Stimulated activated naive CD8-positive, alpha-beta T cell treated with anti-CD3 and anti-CD28 coated beads, Interleukin-15, Interleukin-2, amounts not matched to agents 100 U/mL and 50 U/mL, for 24 hours (primary cell): ENCODE data around the gene NUAK1.

Experiments used
- ATAC-seq: fragments of 150-1000 bp; cut with Tn5 transposase; one replicate; pipeline ENCODE4 v1.10.0; 2021
- DNase-seq: peaks from one replicate; pipeline ENCODE4 v3.0.0; 2021

NUAK1 gene

GRCh38 chr12:106138633-106139421 is at the start of gene NUAK1:
TSS of gene NUAK1 (minus strand) at chr12:106138954. CDS start at chr12:106138653, 301 bp downstream.
- ATAC-seq (peak; percentile 34), DNase-seq (peak; percentile 21)

GRCh38 chr12:106188256-106188655 is 49.5 kb upstream of the NUAK1 start:
- DNase-seq (no peak), ATAC-seq (no peak)

- ATAC-seq (no peak), DNase-seq (no peak)
Measured at GRCh38 chr12:106187842-106188241, 49.1 kb upstream of the NUAK1 start.

GRCh38 chr12:106187155-106187789 is 48.5 kb upstream of the NUAK1 start:
- ATAC-seq = no peak
- DNase-seq = no peak

- DNase-seq = no peak
- ATAC-seq = no peak
Measured at GRCh38 chr12:106183735-106184134, 45.0 kb upstream of the NUAK1 start.

GRCh38 chr12:106181401-106182114 is 42.8 kb upstream of the NUAK1 start:
- ATAC-seq = no peak
- DNase-seq = no peak

- ATAC-seq (no peak), DNase-seq (no peak)
Measured at GRCh38 chr12:106179086-106179485, 40.3 kb upstream of the NUAK1 start.

- no peak for DNase-seq
- no peak for ATAC-seq
Measured at GRCh38 chr12:106178562-106178961, 39.8 kb upstream of the NUAK1 start.

GRCh38 chr12:106176560-106176959 is 37.8 kb upstream of the NUAK1 start:
- DNase-seq (no peak), ATAC-seq (no peak)

GRCh38 chr12:106174876-106175275 is 36.1 kb upstream of the NUAK1 start:
- DNase-seq = no peak
- ATAC-seq = no peak

- DNase-seq (no peak), ATAC-seq (no peak)
Measured at GRCh38 chr12:106173442-106173841, 34.7 kb upstream of the NUAK1 start.

GRCh38 chr12:106171117-106171750 is 32.5 kb upstream of the NUAK1 start:
- DNase-seq (no peak), ATAC-seq (peak; percentile 43)

GRCh38 chr12:106170285-106170684 is 31.5 kb upstream of the NUAK1 start:
- ATAC-seq = no peak

GRCh38 chr12:106163712-106164111 is 25.0 kb upstream of the NUAK1 start:
- no peak for ATAC-seq
- no peak for DNase-seq

More at GRCh38 chr12:106170285-106170684, 31.5 kb upstream of the NUAK1 start:
- no peak for DNase-seq

- ATAC-seq (no peak), DNase-seq (no peak)
Measured at GRCh38 chr12:106161491-106161890, 22.7 kb upstream of the NUAK1 start.

GRCh38 chr12:106160915-106161314 is 22.2 kb upstream of the NUAK1 start:
- ATAC-seq (no peak), DNase-seq (no peak)

- ATAC-seq = no peak
- DNase-seq = no peak
Measured at GRCh38 chr12:106157802-106158201, 19.0 kb upstream of the NUAK1 start.

GRCh38 chr12:106154751-106155273 is 16.1 kb upstream of the NUAK1 start:
- ATAC-seq = no peak
- DNase-seq = no peak

GRCh38 chr12:106152334-106152733 is 13.6 kb upstream of the NUAK1 start:
- DNase-seq (no peak), ATAC-seq (no peak)

GRCh38 chr12:106150555-106150954 is 11.8 kb upstream of the NUAK1 start:
- DNase-seq (no peak), ATAC-seq (no peak)

GRCh38 chr12:106149096-106149784 is 10.5 kb upstream of the NUAK1 start:
- DNase-seq (no peak), ATAC-seq (no peak)

GRCh38 chr12:106147956-106148355 is 9.2 kb upstream of the NUAK1 start:
- DNase-seq = no peak
- ATAC-seq = no peak
